ENCODE results near the gene CTBP1.

The CTBP1 gene

GRCh38 chr4:1271686-1272085 lies 22.8 kb upstream of the CTBP1 start:
- no peak for TF ChIP-seq EP300 (IDR thresholded peaks at IDR 0.05; ENCODE audit: borderline replicate concordance)
- no peak for TF ChIP-seq CREB1 (IDR thresholded peaks at IDR 0.05; ENCODE audit: low read depth)
- no peak for TF ChIP-seq ZBTB7A (IDR thresholded peaks at IDR 0.05; ENCODE audit: low read depth)
- no peak for TF ChIP-seq REST (IDR thresholded peaks at IDR 0.05; ENCODE audit: low read depth)
- TF ChIP-seq TCF12 (IDR thresholded peaks at IDR 0.05; ENCODE audit: low read depth): no peak
- TF ChIP-seq RAD21 (IDR thresholded peaks at IDR 0.05; ENCODE audit: low read depth): no peak
- TF ChIP-seq NFIC (IDR thresholded peaks at IDR 0.05): no peak
- no peak for TF ChIP-seq MAX (IDR thresholded peaks at IDR 0.05)
- no peak for TF ChIP-seq TAF1 (IDR thresholded peaks at IDR 0.05; ENCODE audit: low read depth)
- TF ChIP-seq USF1 (IDR thresholded peaks at IDR 0.05): no peak
- TF ChIP-seq EGR1 (IDR thresholded peaks at IDR 0.05): no peak
- TF ChIP-seq CEBPB (IDR thresholded peaks at IDR 0.05): no peak
- TF ChIP-seq FOXM1 (IDR thresholded peaks at IDR 0.05; ENCODE audit: borderline replicate concordance, low read depth): no peak
- TF ChIP-seq TEAD4 (IDR thresholded peaks at IDR 0.05): no peak
- TF ChIP-seq YY1 (IDR thresholded peaks at IDR 0.05; ENCODE audit: low read depth): no peak

- TF ChIP-seq CEBPB (IDR thresholded peaks at IDR 0.05): no peak
- no peak for TF ChIP-seq TEAD4 (IDR thresholded peaks at IDR 0.05)
- TF ChIP-seq REST (IDR thresholded peaks at IDR 0.05; ENCODE audit: low read depth): no peak
- no peak for TF ChIP-seq EGR1 (IDR thresholded peaks at IDR 0.05)
- no peak for TF ChIP-seq NFIC (IDR thresholded peaks at IDR 0.05)
- no peak for TF ChIP-seq MAX (IDR thresholded peaks at IDR 0.05)
- no peak for TF ChIP-seq CREB1 (IDR thresholded peaks at IDR 0.05; ENCODE audit: low read depth)
- no peak for TF ChIP-seq RAD21 (IDR thresholded peaks at IDR 0.05; ENCODE audit: low read depth)
- no peak for TF ChIP-seq TCF12 (IDR thresholded peaks at IDR 0.05; ENCODE audit: low read depth)
- no peak for TF ChIP-seq TAF1 (IDR thresholded peaks at IDR 0.05; ENCODE audit: low read depth)
- no peak for TF ChIP-seq ZBTB7A (IDR thresholded peaks at IDR 0.05; ENCODE audit: low read depth)
- no peak for TF ChIP-seq USF1 (IDR thresholded peaks at IDR 0.05)
- no peak for TF ChIP-seq EP300 (IDR thresholded peaks at IDR 0.05; ENCODE audit: borderline replicate concordance)
- TF ChIP-seq YY1 (IDR thresholded peaks at IDR 0.05; ENCODE audit: low read depth): no peak
- TF ChIP-seq FOXM1 (IDR thresholded peaks at IDR 0.05; ENCODE audit: borderline replicate concordance, low read depth): no peak
Measured at GRCh38 chr4:1269209-1269608, 20.3 kb upstream of the CTBP1 start.

GRCh38 chr4:1266881-1267763 lies 18.2 kb upstream of the CTBP1 start:
- no peak for TF ChIP-seq REST (IDR thresholded peaks at IDR 0.05; ENCODE audit: low read depth)
- no peak for TF ChIP-seq EP300 (IDR thresholded peaks at IDR 0.05; ENCODE audit: borderline replicate concordance)
- no peak for TF ChIP-seq FOXM1 (IDR thresholded peaks at IDR 0.05; ENCODE audit: borderline replicate concordance, low read depth)
- TF ChIP-seq TAF1 (IDR thresholded peaks at IDR 0.05; ENCODE audit: low read depth): no peak
- no peak for TF ChIP-seq ZBTB7A (IDR thresholded peaks at IDR 0.05; ENCODE audit: low read depth)
- TF ChIP-seq MAX (IDR thresholded peaks at IDR 0.05): no peak
- TF ChIP-seq TCF12 (IDR thresholded peaks at IDR 0.05; ENCODE audit: low read depth): no peak
- TF ChIP-seq YY1 (IDR thresholded peaks at IDR 0.05; ENCODE audit: low read depth): no peak

- no peak for TF ChIP-seq CREB1 (IDR thresholded peaks at IDR 0.05; ENCODE audit: low read depth)
- TF ChIP-seq REST (IDR thresholded peaks at IDR 0.05; ENCODE audit: low read depth): no peak
- no peak for TF ChIP-seq ZBTB7A (IDR thresholded peaks at IDR 0.05; ENCODE audit: low read depth)
- no peak for TF ChIP-seq CEBPB (IDR thresholded peaks at IDR 0.05)
- TF ChIP-seq RAD21 (IDR thresholded peaks at IDR 0.05; ENCODE audit: low read depth): no peak
- TF ChIP-seq FOXM1 (IDR thresholded peaks at IDR 0.05; ENCODE audit: borderline replicate concordance, low read depth): no peak
- no peak for TF ChIP-seq YY1 (IDR thresholded peaks at IDR 0.05; ENCODE audit: low read depth)
Measured at GRCh38 chr4:1265351-1265750, 16.4 kb upstream of the CTBP1 start.
